Measurements from ENCODE around the gene ARHGEF28.

DNA sequence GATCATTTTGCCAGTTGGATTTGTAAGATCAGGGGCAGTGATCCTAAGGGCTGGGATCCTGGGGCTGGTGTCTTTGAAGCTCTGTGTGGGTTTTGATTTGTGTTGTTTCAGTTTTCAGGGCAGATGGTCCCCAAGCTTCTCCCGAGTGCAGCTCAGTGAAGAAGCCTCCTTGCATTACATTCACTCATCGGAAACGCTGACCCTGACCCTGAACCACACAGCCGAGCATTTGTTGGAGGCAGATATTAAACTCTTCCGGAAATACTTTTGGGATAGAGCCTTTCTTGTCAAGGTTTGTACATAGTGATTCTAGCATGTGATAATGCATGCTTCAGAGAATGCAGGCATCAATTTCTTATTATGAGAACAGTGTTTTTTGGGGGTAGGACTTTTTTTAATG, 150.4 kb downstream of the ARHGEF28 start:
- TF ChIP-seq, protein P1, sequence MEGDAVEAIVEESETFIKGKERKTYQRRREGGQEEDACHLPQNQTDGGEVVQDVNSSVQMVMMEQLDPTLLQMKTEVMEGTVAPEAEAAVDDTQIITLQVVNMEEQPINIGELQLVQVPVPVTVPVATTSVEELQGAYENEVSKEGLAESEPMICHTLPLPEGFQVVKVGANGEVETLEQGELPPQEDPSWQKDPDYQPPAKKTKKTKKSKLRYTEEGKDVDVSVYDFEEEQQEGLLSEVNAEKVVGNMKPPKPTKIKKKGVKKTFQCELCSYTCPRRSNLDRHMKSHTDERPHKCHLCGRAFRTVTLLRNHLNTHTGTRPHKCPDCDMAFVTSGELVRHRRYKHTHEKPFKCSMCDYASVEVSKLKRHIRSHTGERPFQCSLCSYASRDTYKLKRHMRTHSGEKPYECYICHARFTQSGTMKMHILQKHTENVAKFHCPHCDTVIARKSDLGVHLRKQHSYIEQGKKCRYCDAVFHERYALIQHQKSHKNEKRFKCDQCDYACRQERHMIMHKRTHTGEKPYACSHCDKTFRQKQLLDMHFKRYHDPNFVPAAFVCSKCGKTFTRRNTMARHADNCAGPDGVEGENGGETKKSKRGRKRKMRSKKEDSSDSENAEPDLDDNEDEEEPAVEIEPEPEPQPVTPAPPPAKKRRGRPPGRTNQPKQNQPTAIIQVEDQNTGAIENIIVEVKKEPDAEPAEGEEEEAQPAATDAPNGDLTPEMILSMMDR (IDR thresholded peaks at IDR 0.05; ENCODE audit: low read depth, low read length, poor library complexity, severe bottlenecking) = no peak
- no peak for TF ChIP-seq EZH2phosphoT487 (IDR thresholded peaks at IDR 0.05; ENCODE audit: borderline replicate concordance, low read length)

Data from DOHH2 (cell line).